HG03442 (cell line): ENCODE results near the gene UCP3.
"Not testable (repeated sequence)": the region's sequence is repeated elsewhere in the genome, so short reads cannot be mapped to it uniquely, and the experiment has no call there.

Experiments
- ATAC-seq: cut with Tn5 transposase; IDR thresholded peaks from one replicate; pipeline ENCODE4 v1.9.1; 2021; ENCODE audit warnings: mild to moderate bottlenecking, moderate library complexity; ENCODE audit not compliant: unreplicated experiment

UCP3 gene

GRCh38 chr11:74000307-74001133 is 8.4 kb downstream of the UCP3 start:
- no peak for ATAC-seq

DNA sequence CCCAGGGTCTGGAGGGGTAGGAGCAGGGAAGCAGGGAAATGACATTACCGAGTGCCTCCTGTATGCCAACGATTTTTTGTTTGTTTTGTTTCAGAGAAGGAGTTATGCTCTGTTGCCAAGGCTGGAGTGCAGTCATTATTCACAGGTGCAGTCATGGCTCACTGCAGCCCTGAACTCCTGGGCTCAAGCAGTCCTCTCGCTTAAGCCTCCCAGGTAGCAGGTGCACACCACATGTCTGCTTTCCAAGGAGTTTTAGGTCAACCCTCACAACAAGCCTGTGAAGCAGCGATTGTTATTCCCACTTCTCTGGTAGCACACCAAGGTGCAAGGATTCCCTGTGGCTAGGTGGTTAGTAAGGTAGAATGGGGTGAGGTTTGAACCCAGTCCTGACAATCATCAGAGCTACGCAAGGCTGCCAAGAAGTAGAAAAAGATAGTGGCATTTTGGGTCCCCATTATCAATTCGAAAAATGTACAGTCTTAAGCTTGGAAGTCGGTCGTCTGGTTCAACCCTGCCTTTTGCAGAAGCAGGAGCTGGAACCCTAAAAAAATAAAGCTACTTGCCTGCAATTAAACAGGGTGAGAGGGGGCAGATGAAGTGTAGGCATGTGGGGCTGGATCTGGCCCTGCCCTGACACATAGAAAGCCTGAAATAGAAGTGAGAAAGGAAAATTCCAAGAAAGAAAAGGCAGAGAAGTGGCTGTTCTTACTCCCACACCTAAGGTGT is 9.1 kb downstream of the UCP3 start:
- ATAC-seq, result no peak

DNA sequence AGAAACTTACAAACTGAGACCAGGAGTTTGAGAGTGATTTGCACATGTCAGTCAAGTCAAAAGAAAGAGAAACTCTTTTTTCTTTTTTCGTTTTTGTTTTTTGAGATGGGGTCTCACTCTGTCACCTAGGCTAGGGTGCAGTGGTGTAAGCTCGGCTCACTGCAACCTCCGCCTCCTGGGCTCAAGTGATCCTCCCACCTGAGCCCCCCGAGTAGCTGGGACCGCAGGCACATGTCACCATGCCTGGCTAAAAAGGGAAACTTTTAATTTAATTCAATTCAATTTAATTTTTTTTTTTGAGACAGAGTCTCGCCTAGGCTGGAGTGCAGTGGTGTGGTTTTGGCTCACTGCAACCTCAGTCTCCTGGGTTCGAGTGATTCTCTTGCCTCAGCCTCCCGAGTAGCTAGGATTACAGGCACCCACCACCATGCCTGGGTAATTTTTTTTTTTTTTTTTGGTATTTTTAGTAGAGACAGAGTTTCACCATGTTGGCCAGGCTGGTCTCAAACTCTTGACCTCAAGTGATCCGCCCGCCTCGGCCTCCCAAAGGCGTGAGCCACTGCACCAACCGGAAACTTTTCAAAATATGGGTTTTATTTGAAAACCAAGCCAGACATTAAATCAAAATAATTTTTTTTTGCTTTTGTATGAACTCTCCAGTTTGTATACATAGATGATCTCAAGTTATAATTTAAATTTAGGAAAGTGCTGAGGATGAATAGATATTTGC is 9.9 kb downstream of the UCP3 start:
- ATAC-seq, result no peak

DNA sequence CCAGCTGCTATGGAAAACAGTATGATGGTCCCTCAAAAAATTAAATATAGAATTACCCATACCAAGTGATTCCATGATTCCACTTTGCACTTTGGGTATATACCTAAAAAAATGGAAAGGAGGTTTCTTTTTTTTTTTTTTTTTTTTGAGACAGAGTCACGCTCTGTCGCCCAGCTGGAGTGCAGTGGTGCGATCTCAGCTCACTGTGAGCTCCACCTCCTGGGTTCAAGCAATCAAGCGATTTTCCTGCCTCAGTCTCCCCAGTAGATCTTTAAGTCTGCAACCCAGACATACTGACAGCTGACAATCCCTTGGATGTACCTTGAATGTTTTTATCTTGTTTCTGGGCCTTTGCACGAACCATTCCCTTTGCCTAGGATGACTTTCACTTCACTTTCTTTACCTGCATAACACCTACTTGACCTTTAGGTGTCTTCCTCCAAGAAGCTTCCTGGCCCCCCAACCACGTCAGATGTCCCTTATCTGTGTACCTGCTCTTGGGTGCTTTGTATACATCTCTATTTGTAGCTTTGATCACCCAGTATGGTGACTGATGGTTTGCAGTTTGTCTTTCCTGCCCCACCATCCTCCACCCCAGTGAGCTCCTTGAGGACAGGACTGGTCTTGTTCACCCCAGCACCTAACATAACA is 11.6 kb downstream of the UCP3 start:
- ATAC-seq, result no peak

DNA sequence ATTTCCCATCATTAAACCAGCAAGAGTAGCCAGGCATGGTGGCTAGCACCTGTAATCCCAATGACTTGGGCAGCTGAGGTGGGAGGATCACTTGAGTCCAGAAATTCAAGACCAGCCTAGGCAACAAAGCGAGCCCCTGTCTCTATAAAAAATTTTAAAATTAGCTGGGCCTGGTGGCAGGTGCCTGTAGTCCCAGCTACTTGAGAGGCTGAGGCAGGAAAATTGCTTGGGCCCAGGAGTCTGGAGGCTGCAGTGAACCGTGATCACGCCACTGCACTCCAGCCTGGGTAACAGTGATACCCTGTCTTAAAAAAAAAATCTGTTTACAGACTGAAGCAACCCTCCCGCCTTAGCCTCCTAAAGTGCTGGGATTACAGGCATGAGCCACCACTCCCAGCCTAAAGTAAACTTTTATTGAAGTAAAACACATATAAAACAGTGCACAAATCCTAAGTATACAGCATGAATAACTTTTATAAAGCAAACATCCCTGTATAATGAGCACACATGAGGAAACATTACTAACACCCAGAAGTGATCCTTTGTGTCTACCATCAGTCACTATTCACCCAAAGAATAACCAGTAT is 12.6 kb downstream of the UCP3 start:
- no peak for ATAC-seq

DNA sequence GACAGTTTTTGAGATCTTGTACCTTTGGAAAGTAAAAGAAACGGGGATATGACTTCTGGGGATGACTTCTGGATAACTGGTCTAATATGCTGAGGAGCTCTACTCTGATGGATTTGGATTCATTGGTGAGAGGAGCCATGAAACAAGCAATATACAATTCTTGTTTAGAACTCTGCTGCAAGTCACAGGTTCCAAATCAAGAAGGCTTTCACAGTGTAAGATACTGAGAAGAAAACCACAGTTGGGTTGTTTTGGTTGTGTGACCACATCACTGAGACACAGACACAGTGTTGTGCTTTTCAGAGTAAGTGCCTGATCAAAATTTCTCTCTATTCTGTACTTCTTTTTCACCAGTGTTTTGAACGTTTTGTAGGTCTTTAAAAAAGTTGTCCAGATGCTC is 13.2 kb downstream of the UCP3 start:
- ATAC-seq, result peak; percentile 50

DNA sequence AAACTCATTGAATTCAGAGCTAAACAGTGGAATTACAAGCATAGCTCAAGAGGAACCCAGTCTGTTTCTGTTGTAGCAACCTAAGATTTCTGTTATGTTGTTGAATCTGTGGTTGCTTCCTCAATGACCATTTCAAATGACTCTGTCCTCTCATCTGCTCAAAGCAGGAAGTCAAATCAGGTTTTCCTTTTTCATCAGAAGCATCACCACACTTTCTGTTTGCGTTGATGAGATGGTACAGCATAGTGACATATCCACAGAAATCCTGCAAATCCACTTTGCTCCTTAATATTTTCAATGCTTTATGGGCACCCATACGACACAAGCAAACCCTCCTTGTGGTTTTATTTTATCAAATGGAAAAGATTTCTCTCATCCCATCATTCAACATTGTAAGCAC is 13.6 kb downstream of the UCP3 start:
- ATAC-seq, result no peak

GRCh38 chr11:73991471-73992006 is 17.3 kb downstream of the UCP3 start:
- ATAC-seq, result no peak

GRCh38 chr11:73990730-73991129 is 18.2 kb downstream of the UCP3 start:
- ATAC-seq, result no peak

GRCh38 chr11:73989156-73989555 is 19.7 kb downstream of the UCP3 start:
- no peak for ATAC-seq

DNA sequence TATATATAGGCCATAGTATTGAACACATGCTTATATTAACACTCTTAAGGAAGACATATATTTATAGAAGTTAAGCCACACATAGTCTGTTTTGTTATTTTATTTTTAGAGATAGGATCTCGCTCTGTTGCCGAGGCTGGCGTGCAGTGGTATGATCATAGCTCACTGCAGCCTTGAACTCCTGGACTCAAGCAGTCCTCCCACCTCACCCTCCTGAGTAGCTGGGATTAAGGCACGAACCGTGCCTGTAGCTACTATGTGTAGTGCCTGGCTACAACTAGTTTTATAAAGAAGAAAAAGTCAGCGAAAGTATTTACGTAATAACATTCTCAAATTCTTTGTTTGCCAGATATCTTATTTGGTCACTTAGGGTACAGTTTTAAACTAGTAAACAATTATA is 20.7 kb downstream of the UCP3 start:
- ATAC-seq, result no peak

DNA sequence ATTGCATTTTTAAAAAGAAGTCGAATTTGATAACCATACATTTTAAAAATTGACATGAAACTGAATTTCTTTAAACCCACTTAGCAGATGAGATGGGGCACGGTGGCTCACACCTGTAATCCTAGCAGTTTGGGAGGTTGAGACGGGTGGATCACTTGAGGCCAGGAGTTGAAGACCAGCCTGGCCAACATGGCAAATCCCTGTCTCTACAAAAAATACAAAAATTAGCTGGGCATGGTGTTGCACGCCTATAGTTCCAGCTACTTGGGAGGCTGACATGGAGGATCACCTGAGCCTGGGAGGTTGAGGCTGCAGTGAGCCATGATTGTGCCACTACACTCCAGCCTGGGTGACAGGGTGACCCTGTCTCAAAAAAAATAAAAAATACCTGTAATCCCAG is 23.2 kb downstream of the UCP3 start:
- not testable (repeated sequence) for ATAC-seq

- no peak for ATAC-seq
These were observed 24.9 kb downstream of the UCP3 start for GRCh38 chr11:73983741-73984538.

DNA sequence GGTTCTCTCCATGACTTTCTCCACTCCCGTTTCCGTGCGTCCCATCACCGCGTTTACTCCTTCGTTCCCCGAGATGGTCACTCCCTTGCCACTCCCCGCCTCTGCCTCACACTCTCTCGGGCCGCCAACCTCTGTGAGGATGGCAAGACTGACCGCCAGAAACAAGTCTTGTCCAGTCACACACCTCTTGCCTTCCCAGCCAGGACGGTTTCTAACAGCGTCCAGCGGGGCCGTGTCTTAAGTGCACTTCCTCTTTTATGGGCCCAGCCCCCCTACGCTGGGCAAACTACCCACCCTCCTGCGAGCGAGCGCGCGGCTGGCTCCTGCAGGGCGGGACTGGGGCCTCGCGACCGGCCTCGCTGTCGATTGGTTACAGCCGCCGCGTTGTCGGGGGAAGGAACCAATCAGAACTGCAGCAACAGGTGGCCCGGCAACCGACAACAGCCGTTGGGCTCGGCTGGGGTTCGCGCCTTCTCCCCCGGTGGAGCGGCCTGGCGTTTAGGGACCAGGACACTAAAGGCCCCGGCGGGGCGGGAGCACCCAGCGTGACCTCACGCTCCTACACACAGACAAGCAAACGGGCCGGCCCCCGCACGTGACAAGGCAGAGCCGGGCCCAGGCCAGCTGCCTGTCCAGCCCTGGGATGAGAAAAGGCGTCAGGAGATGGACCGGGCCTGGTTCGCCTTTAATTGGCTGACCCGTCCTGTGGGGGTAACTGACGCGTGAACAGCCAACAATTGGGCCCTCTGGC is 25.7 kb downstream of the UCP3 start:
- ATAC-seq, result peak; percentile 70

GRCh38 chr11:73982595-73982989 is 26.3 kb downstream of the UCP3 start, which contains the start of gene UCP2:
Gene UCP2 (minus strand): TSS chr11:73982843. CDS start chr11:73978378, 4,465 bp downstream.
- peak; percentile 40 for ATAC-seq

DNA sequence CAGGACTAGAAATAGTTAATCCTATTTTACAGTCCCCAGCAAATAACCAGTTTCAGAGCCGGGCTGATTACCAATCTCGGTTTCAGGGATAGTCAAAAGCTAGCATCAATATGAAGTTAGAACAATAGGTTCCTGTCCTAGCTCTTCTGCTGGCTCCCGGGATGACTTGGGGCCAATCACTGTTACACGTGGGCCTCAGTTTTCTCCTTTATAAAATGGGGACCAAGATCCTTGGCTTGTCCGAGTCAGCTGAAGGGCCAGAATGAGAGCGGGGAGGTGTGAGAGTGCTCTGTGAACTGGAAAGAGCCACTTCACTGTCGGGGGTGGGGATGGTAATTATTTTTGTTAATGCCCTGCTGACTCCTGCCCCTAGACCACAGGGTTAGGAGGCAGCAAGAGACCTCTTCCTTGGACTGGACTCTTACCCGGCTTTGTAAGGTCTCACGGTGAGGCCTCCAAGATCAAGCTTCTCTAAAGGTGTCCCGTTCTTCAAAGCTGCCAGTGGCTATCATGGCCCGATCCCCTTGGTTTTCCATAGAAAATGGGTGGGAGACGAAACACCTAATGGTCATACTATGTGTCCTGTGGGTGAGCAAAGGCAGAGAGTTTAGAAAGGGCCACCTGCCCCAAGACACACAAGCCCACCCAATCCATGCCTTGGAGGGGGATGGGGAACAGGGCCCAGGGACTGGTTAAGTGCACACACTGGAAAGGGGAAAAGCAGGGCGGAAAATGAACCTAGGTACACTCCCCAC is 27.7 kb downstream of the UCP3 start:
- ATAC-seq, result no peak

DNA sequence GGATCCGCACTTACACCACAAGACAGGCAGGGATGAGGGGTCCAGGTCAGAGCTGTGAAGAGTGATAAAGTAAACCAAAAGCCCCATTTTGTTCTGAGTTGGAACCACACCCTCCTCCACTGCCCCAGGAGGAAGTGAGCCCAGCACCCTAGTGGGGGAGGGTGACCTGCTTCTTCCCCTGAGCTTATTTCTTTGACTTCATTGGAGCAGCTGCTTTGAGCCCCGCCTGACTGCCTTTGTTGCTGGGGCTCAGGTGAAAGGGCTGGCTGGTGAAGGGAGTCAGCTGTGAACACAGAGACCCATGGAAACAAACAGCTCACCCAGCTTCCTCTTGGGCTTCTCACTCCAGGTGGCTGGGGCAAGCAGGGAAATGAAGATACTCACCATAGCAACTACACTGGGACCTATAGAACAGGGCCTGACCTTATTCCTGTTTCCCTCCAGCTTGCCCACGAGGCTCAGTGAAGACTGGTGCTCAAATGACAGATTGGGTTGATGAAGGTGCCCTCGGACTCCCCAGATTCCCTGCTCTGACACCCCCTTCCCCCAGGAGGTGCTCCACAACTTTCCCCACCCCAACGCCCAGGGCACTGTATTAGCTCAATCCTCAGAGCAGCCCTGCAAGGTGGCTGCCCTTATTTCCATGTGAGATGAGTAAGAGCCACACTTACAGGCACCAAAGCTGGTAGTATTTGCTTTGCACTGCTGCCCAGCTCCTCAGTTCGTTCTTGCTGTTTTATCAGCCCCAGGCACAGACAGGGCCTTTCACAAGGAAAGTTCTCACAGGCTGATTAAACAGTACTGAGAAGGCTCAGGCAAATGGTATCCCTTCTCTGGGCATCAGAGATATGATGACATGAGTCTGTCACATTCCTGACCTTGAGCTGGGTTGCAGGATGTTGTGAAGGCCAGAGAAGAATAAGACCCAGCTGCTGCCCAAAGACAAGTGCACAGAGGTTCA is 28.6 kb downstream of the UCP3 start:
- ATAC-seq, result peak; percentile 41
